Ovary (tissue), 3 donors: ENCODE measurements around the gene MARS1.

ENCODE experiments used
- CTCF ChIP-seq, 3 donors: fragments of 450-650 bp in 2 of 3; fragments of 200-600 bp in 1 of 3; IDR thresholded peaks; one replicate each; pipeline versions ENCODE4 v1.5.1 to v1.8.0; 2016 to 2022; ENCODE audit warnings: antibody characterized with exemption in 3 of 3, mild to moderate bottlenecking in 1 of 3
- EP300 ChIP-seq: sonication (generic); formaldehyde crosslinking; IDR thresholded peaks from one replicate; pipeline ENCODE4 v1.6.1; 2017; ENCODE audit warnings: antibody characterized with exemption
- POLR2A ChIP-seq: fragments of 450-650 bp; IDR thresholded peaks from one replicate; pipeline ENCODE4 v1.6.1; 2017; ENCODE audit warnings: antibody characterized with exemption, mild to moderate bottlenecking, moderate library complexity
- donor health status: DM: no; HTN: no; CAD: no.

- no peak for TF ChIP-seq CTCF (IDR thresholded peaks at IDR 0.05)
- no peak for TF ChIP-seq POLR2A
- TF ChIP-seq EP300 = no peak
Observed at GRCh38 chr12:57479376-57480115, 8.3 kb upstream of the MARS1 start, which contains the start of gene ARHGAP9.
